Sigmoid colon (tissue), 4 donors: ENCODE data around the gene NDST3.

Source experiments
- CTCF ChIP-seq, 4 experiments: fragments of 450-650 bp in 3 of 4; fragments of 200-600 bp in 1 of 4; IDR thresholded peaks; one replicate each; pipeline ENCODE4 v1.5.1; 2016 to 2019; ENCODE audit warnings: antibody characterized with exemption in 4 of 4, mild to moderate bottlenecking in 3 of 4, moderate library complexity in 2 of 4
- EP300 ChIP-seq, 4 donors: sonication (generic); formaldehyde crosslinking; IDR thresholded peaks; one replicate each; pipeline ENCODE4 v1.6.1; 2017; ENCODE audit warnings: antibody characterized with exemption in 4 of 4
- POLR2A ChIP-seq, 2 donors: fragments of 450-650 bp; IDR thresholded peaks; one replicate each; pipeline ENCODE4 v1.6.1; 2016; ENCODE audit warnings: antibody characterized with exemption in 2 of 2, mild to moderate bottlenecking in 2 of 2, moderate library complexity in 2 of 2
- POLR2AphosphoS5 ChIP-seq, 4 donors: sonication (generic); formaldehyde crosslinking; IDR thresholded peaks; one replicate each; pipeline ENCODE4 v1.6.1; 2017; ENCODE audit warnings: antibody characterized with exemption in 4 of 4

- TF ChIP-seq CTCF (IDR thresholded peaks at IDR 0.05) (no peak), POLR2A (IDR thresholded peaks at IDR 0.05) (no peak), POLR2AphosphoS5 (IDR thresholded peaks at IDR 0.05) (no peak), EP300 (IDR thresholded peaks at IDR 0.05) (no peak)
These were observed 178.8 kb downstream of the NDST3 start for GRCh38 chr4:118213101-118213500.
